HG03354 (cell line): ENCODE data around the gene SLC7A1.

Experiments used
- ATAC-seq: cut with Tn5 transposase; IDR thresholded peaks from one replicate; pipeline ENCODE4 v1.9.1; 2021; ENCODE audit warnings: mild to moderate bottlenecking; ENCODE audit not compliant: unreplicated experiment, poor library complexity, severe bottlenecking

SLC7A1 gene

GRCh38 chr13:29587645-29588044 lies 7.8 kb downstream of the SLC7A1 start:
- no peak for ATAC-seq

GRCh38 chr13:29583073-29583785 lies 12.3 kb downstream of the SLC7A1 start:
- no peak for ATAC-seq

- no peak for ATAC-seq
Observed at GRCh38 chr13:29582171-29582570, 13.3 kb downstream of the SLC7A1 start.

- ATAC-seq: no peak
Observed at GRCh38 chr13:29581666-29582065, 13.8 kb downstream of the SLC7A1 start.

- no peak for ATAC-seq
Observed at GRCh38 chr13:29579094-29579493, 16.4 kb downstream of the SLC7A1 start.

GRCh38 chr13:29578300-29579085 lies 17.0 kb downstream of the SLC7A1 start:
- ATAC-seq: no peak

GRCh38 chr13:29577136-29578051 lies 18.1 kb downstream of the SLC7A1 start:
- ATAC-seq: no peak

GRCh38 chr13:29576581-29576980 lies 18.9 kb downstream of the SLC7A1 start:
- ATAC-seq: no peak

- ATAC-seq: no peak
Observed at GRCh38 chr13:29575098-29575497, 20.4 kb downstream of the SLC7A1 start.

- no peak for ATAC-seq
Observed at GRCh38 chr13:29573190-29573589, 22.3 kb downstream of the SLC7A1 start.

- no peak for ATAC-seq
Observed at GRCh38 chr13:29572575-29572974, 22.9 kb downstream of the SLC7A1 start.

- no peak for ATAC-seq
Observed at GRCh38 chr13:29571876-29572570, 23.5 kb downstream of the SLC7A1 start.

GRCh38 chr13:29570051-29570654 lies 25.3 kb downstream of the SLC7A1 start:
- ATAC-seq: no peak

GRCh38 chr13:29569253-29570050 lies 26.0 kb downstream of the SLC7A1 start:
- no peak for ATAC-seq

- ATAC-seq: no peak
Observed at GRCh38 chr13:29568731-29569130, 26.8 kb downstream of the SLC7A1 start.

- ATAC-seq: no peak
Observed at GRCh38 chr13:29567411-29567810, 28.1 kb downstream of the SLC7A1 start.

GRCh38 chr13:29566206-29566605 lies 29.3 kb downstream of the SLC7A1 start:
- ATAC-seq: no peak

- ATAC-seq: no peak
Observed at GRCh38 chr13:29564818-29565217, 30.7 kb downstream of the SLC7A1 start.
